ENCODE data around the gene PSMD11. TPM values are rescaled to one million over a fixed set of nuclear protein-coding genes. Genes with fewer than 3 reads are reported as not detected.

PSMD11 gene
- total RNA-seq, 2 donors from 2014 or later: 164 to 168 TPM

GRCh38 chr17:32528825-32529224, 84.5 kb downstream of the PSMD11 start:
- no peak for DNase-seq
- H3K36me3 Mint-ChIP-seq (ENCODE audit: low read depth): peaks cover 25% of the 10 kb centered on the region
- Histone ChIP-seq H3K4me3 (ENCODE audit: low read length) (no peak overlapping the region), H3K36me3 (ENCODE audit: control insufficient read depth, insufficient read depth, low read length) (no peaks in the 10 kb centered on the region), H3K4me1 (ENCODE audit: control insufficient read depth, insufficient read depth, low read length) (no peaks in the 10 kb centered on the region), H3K9me3 (ENCODE audit: control insufficient read depth, low read length) (no peaks in the 10 kb centered on the region), H3K27ac (ENCODE audit: low read depth, low read length) (no peak overlapping the region), H3K9ac (ENCODE audit: extremely low read depth, low read length, poor library complexity, severe bottlenecking) (no peak overlapping the region), H3K27me3 (ENCODE audit: control insufficient read depth, insufficient read depth, low read length, poor library complexity, severe bottlenecking) (no peaks in the 10 kb centered on the region)
- TF ChIP-seq CTCF (conservative IDR thresholded peaks at IDR 0.05): no peak
- WGBS, 2 experiments (ENCODE audit: insufficient coverage in 1 of 2, insufficient read length in 1 of 2): 92 to 97% methylated on average over 5 of the region's 7 CpGs
- no peaks in the 10 kb centered on the region for H3K9me3 Mint-ChIP-seq
- no peak overlapping the region for H3K27ac Mint-ChIP-seq
- H3K27me3 Mint-ChIP-seq (ENCODE audit: insufficient read depth): no peaks in the 10 kb centered on the region
- H3K4me3 Mint-ChIP-seq: no peak overlapping the region
- peaks cover 5% of the 10 kb centered on the region for H3K4me1 Mint-ChIP-seq

GRCh38 chr17:32529604-32530003, 85.3 kb downstream of the PSMD11 start:
- Histone ChIP-seq H3K36me3 (ENCODE audit: control insufficient read depth, insufficient read depth, low read length) (no peaks in the 10 kb centered on the region), H3K27me3 (ENCODE audit: control insufficient read depth, insufficient read depth, low read length, poor library complexity, severe bottlenecking) (no peaks in the 10 kb centered on the region), H3K4me1 (ENCODE audit: control insufficient read depth, insufficient read depth, low read length) (no peaks in the 10 kb centered on the region), H3K9me3 (ENCODE audit: control insufficient read depth, low read length) (no peaks in the 10 kb centered on the region), H3K4me3 (ENCODE audit: low read length) (no peak overlapping the region), H3K27ac (ENCODE audit: low read depth, low read length) (no peak overlapping the region), H3K9ac (ENCODE audit: extremely low read depth, low read length, poor library complexity, severe bottlenecking) (no peak overlapping the region)
- Mint-ChIP-seq H3K27ac (no peak overlapping the region), H3K9me3 (no peaks in the 10 kb centered on the region), H3K4me3 (no peak overlapping the region), H3K27me3 (ENCODE audit: insufficient read depth) (no peaks in the 10 kb centered on the region), H3K4me1 (peaks cover 5% of the 10 kb centered on the region), H3K36me3 (ENCODE audit: low read depth) (peaks cover 25% of the 10 kb centered on the region)
- 86 to 93% methylated on average over 8 to 10 of the region's 10 CpGs for WGBS, 2 experiments (ENCODE audit: insufficient coverage in 1 of 2, insufficient read length in 1 of 2)
- TF ChIP-seq CTCF (conservative IDR thresholded peaks at IDR 0.05): no peak
- no peak for DNase-seq

Other genes starting within 250 kb of the PSMD11 start
- gene RHBDL3, start 178.7 kb upstream of the PSMD11 start, total RNA-seq: 1 to 10 TPM in 1 of 2 donors, under 1 TPM in 1; 0.35 to 1.4 TPM
- 10 to 100 TPM; 33.7 to 52.2 TPM for gene C17orf75, start 102.3 kb upstream of the PSMD11 start, total RNA-seq
- 100 to 1,000 TPM; 234 to 255 TPM for gene ZNF207, start 94.4 kb upstream of the PSMD11 start, total RNA-seq
- gene CDK5R1, start 42.5 kb downstream of the PSMD11 start, total RNA-seq: 10 to 100 TPM in 1 of 2 donors, 1 to 10 TPM in 1; 9.8 to 10.3 TPM

Data from endodermal cell (in vitro differentiated cells).